Bronchial epithelial cell (primary cell): ENCODE data around the gene TBL1X. TPM values are rescaled to one million over a fixed set of nuclear protein-coding genes. Genes with fewer than 3 reads are reported as not detected.
A peak's percentile ranks its signal among the peaks of the same experiment; 100 is the strongest.

Source experiments
- DNase-seq: peaks from one replicate; pipeline ENCODE4 v3.0.0-alpha.2; 2010; ENCODE audit warnings: low read depth
- FAIRE-seq: peaks from 2 replicates; lab custom pipeline; 2011; peaks lifted over from hg19 to GRCh38; lab: Jason Lieb, UNC
- H3K27me3 ChIP-seq: 2 replicates; pipeline ENCODE4 v1.5.1; 2011; ENCODE audit warnings: low read length; ENCODE audit not compliant: control insufficient read depth, insufficient read depth
- H3K36me3 ChIP-seq: 2 replicates; pipeline ENCODE4 v1.5.1; 2011; ENCODE audit warnings: low read length; ENCODE audit not compliant: control insufficient read depth, insufficient read depth
- H3K4me3 ChIP-seq: 2 replicates; pipeline ENCODE4 v1.5.1; 2011; ENCODE audit warnings: mild to moderate bottlenecking, low read depth, low read length, control low read depth
- total RNA-seq: library from RNA; depleted of rRNA; stranded (reverse); fragments of >200 nt; gene quantifications from 2 replicates; pipeline ENCODE4 v1.2.1, GENCODE V29; 2014
- TF ChIP-seq, protein P1 (sequence below): IDR thresholded peaks from 2 replicates; pipeline ENCODE4 v1.5.1; 2011; ENCODE audit warnings: mild to moderate bottlenecking, moderate library complexity, low read length, control low read depth, inconsistent platforms; ENCODE audit not compliant: insufficient read depth, severe bottlenecking

TBL1X gene
- 14.2 and 25.0 TPM in 2 replicates for total RNA-seq

DNA sequence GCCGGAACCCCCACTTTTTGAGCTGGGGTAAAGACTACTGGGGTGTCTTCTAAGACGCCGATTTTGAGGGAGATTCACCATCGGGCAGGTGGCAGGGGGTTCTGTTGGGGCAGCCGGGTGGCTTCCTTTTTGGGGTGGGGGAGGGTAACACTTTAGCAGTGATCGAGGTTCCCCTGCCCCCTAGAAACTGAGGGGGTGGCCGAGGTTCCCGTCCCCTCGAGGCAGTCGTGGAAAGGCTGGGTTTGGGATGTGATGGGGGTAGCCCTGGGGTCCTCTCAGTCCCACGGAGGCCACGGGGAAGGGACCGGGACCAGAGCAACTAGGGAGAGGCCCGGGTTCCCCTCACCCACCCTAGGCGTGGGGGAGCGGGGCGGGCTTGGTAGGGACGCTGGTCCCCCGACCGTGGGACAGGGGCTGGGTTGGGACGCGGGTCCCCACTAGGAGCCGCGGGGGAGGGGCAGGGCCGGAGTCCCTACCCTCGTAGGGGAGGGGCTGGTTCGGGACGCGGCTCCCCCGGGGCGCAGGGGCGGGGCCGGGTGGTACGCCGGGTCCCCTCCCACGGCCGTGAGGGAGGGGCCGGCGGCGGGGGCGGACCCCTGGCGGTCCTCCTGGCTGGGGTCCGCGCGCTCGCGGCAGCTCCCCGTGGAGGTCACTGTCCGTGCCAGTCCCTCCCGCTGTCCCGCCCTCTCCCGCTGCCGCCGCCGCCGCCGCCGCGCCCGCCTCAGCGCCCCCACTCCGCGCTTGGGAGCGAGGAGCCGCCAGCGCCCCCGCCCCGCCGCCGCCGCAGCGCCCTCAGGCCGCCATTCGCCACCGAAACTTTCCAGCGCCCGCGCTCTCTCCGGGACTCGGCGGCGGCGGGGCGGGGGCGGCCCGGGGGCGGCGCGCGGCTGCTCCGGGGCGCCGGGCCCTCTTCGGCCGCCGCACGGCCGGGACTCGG lies at the start of gene TBL1X:
Gene TBL1X (plus strand): TSS at position 624 of the 937 bp plus-strand sequence. CDS start 188,529 bp downstream, outside the sequence.
- peak within 1 kb of the TSS; percentile 53 for H3K4me3 ChIP-seq
- no peaks in the 10 kb centered on the region for H3K27me3 ChIP-seq
- DNase-seq, result no peak
- FAIRE-seq, result no peak
- H3K36me3 ChIP-seq, result no peaks in the 10 kb centered on the region
- TF ChIP-seq, protein P1, sequence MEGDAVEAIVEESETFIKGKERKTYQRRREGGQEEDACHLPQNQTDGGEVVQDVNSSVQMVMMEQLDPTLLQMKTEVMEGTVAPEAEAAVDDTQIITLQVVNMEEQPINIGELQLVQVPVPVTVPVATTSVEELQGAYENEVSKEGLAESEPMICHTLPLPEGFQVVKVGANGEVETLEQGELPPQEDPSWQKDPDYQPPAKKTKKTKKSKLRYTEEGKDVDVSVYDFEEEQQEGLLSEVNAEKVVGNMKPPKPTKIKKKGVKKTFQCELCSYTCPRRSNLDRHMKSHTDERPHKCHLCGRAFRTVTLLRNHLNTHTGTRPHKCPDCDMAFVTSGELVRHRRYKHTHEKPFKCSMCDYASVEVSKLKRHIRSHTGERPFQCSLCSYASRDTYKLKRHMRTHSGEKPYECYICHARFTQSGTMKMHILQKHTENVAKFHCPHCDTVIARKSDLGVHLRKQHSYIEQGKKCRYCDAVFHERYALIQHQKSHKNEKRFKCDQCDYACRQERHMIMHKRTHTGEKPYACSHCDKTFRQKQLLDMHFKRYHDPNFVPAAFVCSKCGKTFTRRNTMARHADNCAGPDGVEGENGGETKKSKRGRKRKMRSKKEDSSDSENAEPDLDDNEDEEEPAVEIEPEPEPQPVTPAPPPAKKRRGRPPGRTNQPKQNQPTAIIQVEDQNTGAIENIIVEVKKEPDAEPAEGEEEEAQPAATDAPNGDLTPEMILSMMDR, result no peak

DNA sequence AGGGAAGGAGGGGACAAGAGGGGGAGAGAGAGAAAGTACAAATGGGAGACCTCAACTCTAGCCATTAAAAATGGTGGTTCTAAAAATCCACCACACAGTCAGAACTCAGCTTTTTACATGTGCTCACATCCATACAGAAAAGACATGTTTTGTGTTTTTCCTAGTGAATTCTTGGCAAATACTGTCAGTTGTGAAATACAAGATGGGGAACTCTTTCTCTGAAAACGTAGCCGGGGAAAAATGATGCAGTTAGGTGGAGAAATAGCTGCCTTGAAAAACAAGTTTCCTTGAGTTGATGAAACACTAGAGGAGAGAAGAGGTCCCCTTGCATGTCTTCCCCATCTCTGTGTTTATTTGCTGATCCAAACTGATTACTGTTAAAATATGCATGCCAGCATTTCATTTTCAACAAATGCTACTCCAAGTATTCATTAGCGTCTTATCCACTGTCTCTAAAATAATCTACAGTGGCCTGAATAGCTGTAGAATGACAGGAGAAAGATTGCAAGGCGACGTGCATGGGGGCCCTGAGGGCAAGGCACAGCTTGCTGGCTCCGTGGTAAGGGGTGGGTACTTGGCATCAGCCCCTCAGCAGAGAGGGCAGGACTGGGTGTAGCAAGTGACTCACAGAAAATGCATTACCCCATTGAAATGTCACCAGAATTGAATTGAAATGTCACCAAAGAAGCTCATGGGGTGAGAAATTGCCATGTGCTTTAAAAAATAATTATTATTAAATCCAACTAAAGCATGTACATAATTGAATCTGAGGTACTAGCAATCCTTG lies 48.1 kb upstream of the TBL1X start:
- DNase-seq (peak; percentile 15), FAIRE-seq (no peak)
- Histone ChIP-seq H3K4me3 (no peak overlapping the region), H3K27me3 (no peaks in the 10 kb centered on the region), H3K36me3 (no peaks in the 10 kb centered on the region)
- TF ChIP-seq, protein P1, result no peak

DNA sequence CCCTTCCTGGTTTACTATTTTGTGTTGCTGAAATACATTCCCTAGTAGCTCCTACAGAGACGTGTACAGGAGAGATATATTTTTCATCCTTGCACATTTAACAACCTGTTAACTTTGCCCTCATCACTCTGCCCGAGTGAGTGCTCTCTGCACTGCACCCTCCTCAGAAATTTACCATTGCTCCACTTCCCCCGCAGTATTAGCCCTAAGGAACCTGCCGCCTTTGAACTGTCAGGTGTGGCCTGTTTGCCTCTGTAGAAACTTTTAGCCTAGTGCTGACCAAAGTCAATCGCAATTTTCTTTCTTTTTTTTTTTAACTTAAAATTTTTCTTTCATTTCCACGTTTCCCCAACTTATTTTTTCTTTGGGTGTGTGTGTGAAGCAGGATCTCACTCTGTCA lies 46.6 kb upstream of the TBL1X start:
- Histone ChIP-seq H3K4me3 (no peak overlapping the region), H3K36me3 (no peaks in the 10 kb centered on the region), H3K27me3 (no peaks in the 10 kb centered on the region)
- no peak for FAIRE-seq
- DNase-seq, result no peak
- TF ChIP-seq, protein P1, result no peak

DNA sequence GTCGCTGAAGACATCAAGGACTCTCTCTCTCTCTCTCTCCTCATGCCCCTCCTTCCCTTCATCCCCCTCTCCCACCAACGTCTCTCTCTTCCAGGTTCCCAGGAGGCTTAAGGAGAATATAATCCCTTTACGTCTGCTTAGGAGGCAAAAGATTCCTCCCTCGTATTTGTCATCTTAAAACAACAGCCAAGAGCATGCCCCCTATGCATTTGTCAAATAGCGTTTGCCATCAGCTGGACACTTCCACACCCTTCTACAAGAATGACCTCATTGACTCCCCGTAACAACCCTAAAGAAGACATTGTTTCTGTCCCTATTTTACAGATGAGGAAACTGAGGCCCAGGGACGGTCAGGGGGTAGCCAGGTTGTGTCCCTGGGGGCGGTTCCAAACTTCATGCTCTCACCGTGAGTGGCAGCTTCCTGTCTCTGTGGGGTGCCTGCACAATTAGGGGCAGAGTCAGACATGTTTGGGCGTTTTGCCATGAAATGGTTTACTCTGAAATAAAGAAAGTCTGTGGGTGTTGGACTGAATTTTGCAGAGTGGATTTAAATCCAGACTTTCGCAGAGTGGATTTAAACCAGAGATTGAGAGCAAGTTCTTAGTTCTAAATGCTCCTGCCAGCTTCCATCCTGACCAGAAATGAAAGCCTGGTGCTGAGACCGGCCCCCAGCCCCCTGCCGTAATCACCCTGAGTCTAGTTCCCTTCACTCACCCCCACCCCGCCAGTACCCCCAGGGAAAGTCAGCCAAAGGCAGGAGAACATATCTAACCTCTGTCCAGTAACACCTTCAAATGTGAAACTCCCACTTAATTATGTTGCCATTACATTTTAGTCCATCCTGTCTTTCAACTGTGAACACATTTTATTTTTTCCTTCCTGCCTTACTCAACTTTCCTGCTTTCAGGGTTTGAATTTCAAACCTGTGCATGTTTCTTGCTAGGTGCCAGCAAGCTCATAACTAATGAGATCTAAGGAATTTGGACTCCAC lies 44.3 kb upstream of the TBL1X start:
- FAIRE-seq, result no peak
- TF ChIP-seq, protein P1, result no peak
- DNase-seq, result no peak
- Histone ChIP-seq H3K4me3 (no peak overlapping the region), H3K36me3 (no peaks in the 10 kb centered on the region), H3K27me3 (no peaks in the 10 kb centered on the region)

DNA sequence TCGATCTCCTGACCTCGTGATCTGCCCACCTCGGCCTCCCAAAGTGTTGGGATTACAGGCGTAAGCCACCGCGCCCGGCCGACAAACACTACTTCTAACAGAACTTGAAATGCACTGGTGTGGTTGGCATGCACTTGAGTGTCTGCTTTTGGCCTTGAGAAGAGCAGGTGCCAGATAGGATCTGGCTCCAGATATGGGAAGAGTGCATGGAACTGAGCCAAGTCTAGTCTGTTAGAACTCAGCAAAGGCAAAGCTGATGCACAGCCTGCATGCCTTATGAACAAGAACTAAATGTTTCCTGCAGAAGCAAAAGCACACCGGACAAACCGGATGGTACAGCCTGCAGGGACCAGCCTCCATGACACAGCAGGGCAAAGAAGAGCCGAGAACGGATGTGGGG lies 35.1 kb upstream of the TBL1X start:
- Histone ChIP-seq H3K36me3 (no peaks in the 10 kb centered on the region), H3K27me3 (no peaks in the 10 kb centered on the region), H3K4me3 (no peak overlapping the region)
- FAIRE-seq, result no peak
- TF ChIP-seq, protein P1, result no peak
- peak; percentile 25 for DNase-seq
